ENCODE results near the gene TUBA4A.
A peak's percentile ranks its signal among the peaks of the same experiment; 100 is the strongest.

DNA sequence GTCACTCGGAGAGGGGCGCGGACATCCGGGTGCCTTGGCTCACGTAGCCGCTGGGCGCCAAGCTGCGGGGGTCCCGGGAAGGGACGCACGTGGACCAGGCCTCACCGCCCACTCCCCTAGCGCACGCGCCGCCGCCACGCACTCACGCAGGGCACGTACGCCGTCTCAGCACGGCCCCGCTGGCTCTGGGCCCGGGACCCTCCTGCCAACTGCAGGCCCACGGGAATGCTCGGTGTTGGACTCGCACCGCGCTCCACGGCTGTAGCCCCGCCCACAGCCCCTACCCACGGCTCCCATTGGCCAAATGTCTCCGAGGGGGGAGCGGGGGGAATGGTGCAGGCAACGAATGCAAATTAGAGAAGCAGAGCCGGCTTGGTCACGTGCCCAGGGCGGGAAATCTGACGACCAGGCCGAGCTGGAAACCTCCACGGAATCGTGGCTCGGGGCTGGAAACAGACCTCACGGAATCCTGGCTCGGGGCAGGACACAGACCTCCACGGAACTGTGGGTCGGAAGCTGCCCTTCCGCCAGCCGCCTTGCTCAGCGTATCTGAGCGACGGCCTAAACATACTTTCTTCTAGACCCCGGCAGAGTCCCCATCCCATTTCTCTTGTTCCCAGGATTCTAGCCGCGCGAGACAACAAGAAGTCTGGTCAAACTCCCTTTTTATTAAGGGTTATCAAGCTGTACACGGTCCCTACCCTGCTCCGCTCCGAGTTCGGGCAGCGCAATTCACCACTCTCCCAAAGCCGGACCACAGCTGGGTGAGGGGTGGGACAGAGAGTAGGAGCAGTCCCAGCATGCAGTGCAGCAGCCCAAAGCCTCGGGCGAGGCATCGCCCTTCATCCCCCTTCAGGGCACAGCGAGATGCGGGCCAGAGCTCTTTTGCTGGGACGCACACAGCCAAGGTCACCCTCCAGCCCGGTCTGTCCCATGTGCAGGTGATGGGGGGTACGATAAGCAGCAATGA, 34.7 kb downstream of the TUBA4A start, which contains the start of gene ABCB6:
- TF ChIP-seq, protein P1, sequence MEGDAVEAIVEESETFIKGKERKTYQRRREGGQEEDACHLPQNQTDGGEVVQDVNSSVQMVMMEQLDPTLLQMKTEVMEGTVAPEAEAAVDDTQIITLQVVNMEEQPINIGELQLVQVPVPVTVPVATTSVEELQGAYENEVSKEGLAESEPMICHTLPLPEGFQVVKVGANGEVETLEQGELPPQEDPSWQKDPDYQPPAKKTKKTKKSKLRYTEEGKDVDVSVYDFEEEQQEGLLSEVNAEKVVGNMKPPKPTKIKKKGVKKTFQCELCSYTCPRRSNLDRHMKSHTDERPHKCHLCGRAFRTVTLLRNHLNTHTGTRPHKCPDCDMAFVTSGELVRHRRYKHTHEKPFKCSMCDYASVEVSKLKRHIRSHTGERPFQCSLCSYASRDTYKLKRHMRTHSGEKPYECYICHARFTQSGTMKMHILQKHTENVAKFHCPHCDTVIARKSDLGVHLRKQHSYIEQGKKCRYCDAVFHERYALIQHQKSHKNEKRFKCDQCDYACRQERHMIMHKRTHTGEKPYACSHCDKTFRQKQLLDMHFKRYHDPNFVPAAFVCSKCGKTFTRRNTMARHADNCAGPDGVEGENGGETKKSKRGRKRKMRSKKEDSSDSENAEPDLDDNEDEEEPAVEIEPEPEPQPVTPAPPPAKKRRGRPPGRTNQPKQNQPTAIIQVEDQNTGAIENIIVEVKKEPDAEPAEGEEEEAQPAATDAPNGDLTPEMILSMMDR (IDR thresholded peaks at IDR 0.05) = no peak
- TF ChIP-seq POLR2A (IDR thresholded peaks at IDR 0.05) (peak in 2 of 4 donors; percentile 22 to 47), EP300 (IDR thresholded peaks at IDR 0.05) (no peak)

All from stomach (tissue), 4 donors.